ENCODE measurements around the gene TCEANC2.

TCEANC2 gene

DNA sequence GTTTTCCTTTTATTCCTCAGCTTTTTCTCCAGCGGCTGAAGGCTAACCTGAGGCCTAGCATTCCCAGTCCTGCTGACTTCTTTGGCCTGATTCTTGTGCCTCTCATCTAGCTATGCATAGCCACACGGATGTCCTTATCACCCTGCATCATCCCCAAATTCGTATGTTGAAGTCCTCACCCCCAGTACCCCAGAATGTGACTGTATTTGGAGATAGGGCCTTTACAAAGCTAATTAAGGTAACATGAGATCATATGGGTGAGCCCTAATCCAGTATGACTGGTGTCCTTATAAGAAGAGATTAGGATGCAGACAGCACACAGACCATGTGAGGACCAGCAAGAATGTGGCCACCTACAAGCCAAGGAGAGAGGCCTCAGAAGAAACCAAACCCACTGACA is 54.7 kb downstream of the TCEANC2 start:
- no peak overlapping the region for H3K4me3 ChIP-seq (ENCODE audit: low read depth, low read length)
- TF ChIP-seq, protein P1, sequence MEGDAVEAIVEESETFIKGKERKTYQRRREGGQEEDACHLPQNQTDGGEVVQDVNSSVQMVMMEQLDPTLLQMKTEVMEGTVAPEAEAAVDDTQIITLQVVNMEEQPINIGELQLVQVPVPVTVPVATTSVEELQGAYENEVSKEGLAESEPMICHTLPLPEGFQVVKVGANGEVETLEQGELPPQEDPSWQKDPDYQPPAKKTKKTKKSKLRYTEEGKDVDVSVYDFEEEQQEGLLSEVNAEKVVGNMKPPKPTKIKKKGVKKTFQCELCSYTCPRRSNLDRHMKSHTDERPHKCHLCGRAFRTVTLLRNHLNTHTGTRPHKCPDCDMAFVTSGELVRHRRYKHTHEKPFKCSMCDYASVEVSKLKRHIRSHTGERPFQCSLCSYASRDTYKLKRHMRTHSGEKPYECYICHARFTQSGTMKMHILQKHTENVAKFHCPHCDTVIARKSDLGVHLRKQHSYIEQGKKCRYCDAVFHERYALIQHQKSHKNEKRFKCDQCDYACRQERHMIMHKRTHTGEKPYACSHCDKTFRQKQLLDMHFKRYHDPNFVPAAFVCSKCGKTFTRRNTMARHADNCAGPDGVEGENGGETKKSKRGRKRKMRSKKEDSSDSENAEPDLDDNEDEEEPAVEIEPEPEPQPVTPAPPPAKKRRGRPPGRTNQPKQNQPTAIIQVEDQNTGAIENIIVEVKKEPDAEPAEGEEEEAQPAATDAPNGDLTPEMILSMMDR (IDR thresholded peaks at IDR 0.05; ENCODE audit: insufficient read depth, low read depth, low read length, missing control alignments): no peak
- no peak for DNase-seq (ENCODE audit: low read depth)

DNA sequence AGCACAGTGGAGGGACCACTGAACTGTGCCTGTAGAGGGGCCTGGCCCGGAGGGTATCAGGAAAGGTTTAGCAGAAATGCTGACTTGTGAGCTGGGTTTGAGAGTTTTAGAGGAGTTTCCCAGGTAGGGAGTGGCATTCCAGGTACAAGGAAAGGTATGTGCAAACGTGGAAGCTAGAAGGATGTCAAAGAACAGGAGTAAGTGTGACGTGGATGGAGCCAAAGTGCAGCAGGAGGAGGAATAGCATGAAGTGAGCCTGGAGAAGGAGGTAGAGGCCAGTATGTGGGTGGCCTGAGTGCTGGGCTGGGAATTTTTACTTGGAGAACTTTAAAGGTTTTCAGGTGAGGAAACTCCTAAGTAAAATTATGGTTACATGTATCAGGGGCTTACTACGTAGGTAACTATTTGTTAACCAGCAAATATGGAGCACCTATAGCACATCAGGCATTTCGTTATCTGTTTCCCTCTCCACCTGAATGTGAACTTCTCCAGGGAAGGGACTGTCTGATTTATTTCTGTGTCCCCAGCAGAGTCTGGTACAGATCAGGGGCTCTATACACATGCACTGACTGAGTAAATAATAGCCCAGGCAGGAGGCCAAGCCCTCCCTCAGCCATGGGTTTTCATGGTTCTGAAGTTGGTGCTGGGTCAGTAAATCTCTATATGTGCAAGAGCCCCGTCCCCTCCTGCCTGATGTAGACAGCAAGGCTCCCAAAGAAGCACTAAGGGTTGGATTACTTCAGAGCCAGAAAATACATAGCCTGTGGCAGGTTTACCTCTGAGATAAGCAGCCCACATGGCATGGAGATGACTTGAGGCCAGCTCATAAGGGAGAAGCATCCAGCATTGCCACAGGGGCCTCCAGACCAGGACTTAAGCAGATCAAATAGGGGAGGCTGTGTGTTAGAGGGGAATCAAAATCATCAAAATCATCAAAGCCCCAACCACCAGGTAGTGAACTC is 56.0 kb downstream of the TCEANC2 start:
- TF ChIP-seq, protein P1 (IDR thresholded peaks at IDR 0.05; ENCODE audit: insufficient read depth, low read depth, low read length, missing control alignments): no peak
- no peak overlapping the region for H3K4me3 ChIP-seq (ENCODE audit: low read depth, low read length)
- DNase-seq (ENCODE audit: low read depth): no peak

DNA sequence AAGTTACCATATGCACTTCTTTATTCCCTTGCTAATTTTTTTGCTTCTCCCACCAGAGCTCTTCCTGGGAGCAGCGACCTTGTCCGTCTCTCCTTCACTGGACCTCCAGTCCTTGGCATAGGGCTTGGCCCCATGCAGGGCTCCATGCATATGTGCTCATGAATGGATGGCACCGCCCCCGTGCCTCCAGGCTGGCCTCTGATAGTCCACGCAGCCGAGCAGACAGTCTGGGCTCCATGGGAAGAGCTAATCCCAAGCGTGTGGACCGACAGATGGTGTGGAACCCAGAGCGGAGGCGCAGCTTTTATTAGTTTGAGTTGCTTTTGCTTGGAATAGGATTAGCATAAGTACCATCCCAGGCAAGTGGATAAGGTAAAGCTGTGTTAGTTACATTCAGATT is 57.6 kb downstream of the TCEANC2 start:
- TF ChIP-seq, protein P1 (IDR thresholded peaks at IDR 0.05; ENCODE audit: insufficient read depth, low read depth, low read length, missing control alignments): no peak
- DNase-seq (ENCODE audit: low read depth): no peak
- no peak overlapping the region for H3K4me3 ChIP-seq (ENCODE audit: low read depth, low read length)

DNA sequence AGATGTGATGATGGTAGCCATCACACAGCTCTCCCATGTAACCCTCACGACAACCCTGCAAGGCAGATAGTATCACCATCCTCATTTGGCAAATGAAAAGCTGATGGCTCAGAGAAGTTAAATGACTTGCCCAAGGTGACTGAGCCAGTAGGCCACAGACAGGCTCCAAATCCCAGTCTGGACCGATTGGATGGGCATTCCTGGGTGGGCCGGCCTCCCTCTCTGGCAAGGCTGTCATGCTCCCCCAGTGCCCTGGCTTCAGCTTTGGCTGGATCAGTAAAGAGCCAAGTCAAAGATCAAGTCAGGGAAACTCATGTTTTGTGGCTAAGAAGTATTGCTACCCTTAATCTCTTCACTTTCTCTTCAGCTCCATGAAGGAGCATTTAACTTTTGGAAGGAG is 58.2 kb downstream of the TCEANC2 start:
- H3K4me3 ChIP-seq (ENCODE audit: low read depth, low read length): no peak overlapping the region
- no peak for DNase-seq (ENCODE audit: low read depth)
- TF ChIP-seq, protein P1 (IDR thresholded peaks at IDR 0.05; ENCODE audit: insufficient read depth, low read depth, low read length, missing control alignments): no peak

GRCh38 chr1:54112027-54112426 is 58.6 kb downstream of the TCEANC2 start:
- no peak overlapping the region for H3K4me3 ChIP-seq (ENCODE audit: low read depth, low read length)
- DNase-seq (ENCODE audit: low read depth): no peak
- TF ChIP-seq, protein P1 (IDR thresholded peaks at IDR 0.05; ENCODE audit: insufficient read depth, low read depth, low read length, missing control alignments): no peak

DNA sequence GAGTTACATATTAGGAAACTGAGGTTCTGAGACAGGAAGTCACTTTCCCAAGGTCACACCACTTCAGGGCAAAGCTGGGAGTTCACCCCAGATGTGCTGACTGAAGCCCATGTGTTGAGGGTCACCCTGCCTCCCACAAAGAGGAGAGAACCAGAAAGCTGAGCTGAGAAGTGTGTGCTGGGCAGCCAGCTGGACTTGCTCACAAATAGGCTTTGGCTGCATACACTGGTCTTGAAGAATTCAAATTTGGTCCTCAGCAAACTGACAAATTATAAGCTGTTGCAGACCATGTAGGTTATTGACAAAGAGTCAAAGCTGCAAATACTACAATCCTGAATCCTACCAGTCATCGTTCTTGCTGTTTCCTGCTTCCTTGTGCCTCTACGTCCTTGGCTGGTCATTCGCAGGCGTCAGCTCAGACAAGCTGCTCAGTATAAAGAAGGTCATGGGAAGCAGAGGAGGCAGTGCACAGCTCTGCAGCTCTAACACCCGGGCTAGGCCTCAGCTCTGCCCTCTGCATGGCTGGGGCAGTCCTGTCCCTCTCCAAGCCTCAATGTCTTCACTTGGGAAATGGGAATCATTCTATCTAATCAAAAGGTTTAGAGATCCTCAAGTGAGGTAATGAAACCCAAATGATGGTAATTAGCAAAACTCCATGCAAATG is 59.4 kb downstream of the TCEANC2 start:
- TF ChIP-seq, protein P1 (IDR thresholded peaks at IDR 0.05; ENCODE audit: insufficient read depth, low read depth, low read length, missing control alignments): no peak
- H3K4me3 ChIP-seq (ENCODE audit: low read depth, low read length): no peak overlapping the region
- no peak for DNase-seq (ENCODE audit: low read depth)

Measured in GM12865 (cell line).